ENCODE measurements around the gene KIAA1217.
"Not testable (repeated sequence)": the region's sequence is repeated elsewhere in the genome, so short reads cannot be mapped to it uniquely, and the experiment has no call there.

KIAA1217 gene

GRCh38 chr10:24341371-24341770 is 132.4 kb downstream of the KIAA1217 start:
- no peak for FAIRE-seq

GRCh38 chr10:24341897-24342296 is 133.0 kb downstream of the KIAA1217 start:
- FAIRE-seq, result no peak

GRCh38 chr10:24343686-24344085 is 134.7 kb downstream of the KIAA1217 start:
- FAIRE-seq, result no peak

GRCh38 chr10:24344279-24344678 is 135.3 kb downstream of the KIAA1217 start:
- FAIRE-seq, result no peak

- FAIRE-seq, result no peak
Observed at GRCh38 chr10:24344695-24345463, 135.9 kb downstream of the KIAA1217 start.

GRCh38 chr10:24346877-24347519 is 138.1 kb downstream of the KIAA1217 start:
- no peak for FAIRE-seq

GRCh38 chr10:24349379-24350001 is 140.6 kb downstream of the KIAA1217 start:
- no peak for FAIRE-seq

GRCh38 chr10:24350070-24350921 is 141.4 kb downstream of the KIAA1217 start:
- FAIRE-seq, result no peak

- FAIRE-seq, result not testable (repeated sequence)
Observed at GRCh38 chr10:24350922-24351225, 141.9 kb downstream of the KIAA1217 start.

GRCh38 chr10:24351961-24352360 is 143.0 kb downstream of the KIAA1217 start:
- no peak for FAIRE-seq

GRCh38 chr10:24352399-24352798 is 143.5 kb downstream of the KIAA1217 start:
- FAIRE-seq, result no peak

GRCh38 chr10:24353319-24353718 is 144.4 kb downstream of the KIAA1217 start:
- no peak for FAIRE-seq

GRCh38 chr10:24355056-24355688 is 146.2 kb downstream of the KIAA1217 start:
- no peak for FAIRE-seq

GRCh38 chr10:24357344-24358004 is 148.5 kb downstream of the KIAA1217 start:
- no peak for FAIRE-seq

- no peak for FAIRE-seq
Observed at GRCh38 chr10:24358022-24358421, 149.1 kb downstream of the KIAA1217 start.

- FAIRE-seq, result peak; percentile 16
Observed at GRCh38 chr10:24360282-24361127, 151.6 kb downstream of the KIAA1217 start.

GRCh38 chr10:24363070-24363469 is 154.1 kb downstream of the KIAA1217 start:
- no peak for FAIRE-seq

GRCh38 chr10:24367688-24368087 is 158.8 kb downstream of the KIAA1217 start:
- no peak for FAIRE-seq

- no peak for FAIRE-seq
Observed at GRCh38 chr10:24370877-24371276, 161.9 kb downstream of the KIAA1217 start.

- FAIRE-seq, result no peak
Observed at GRCh38 chr10:24371396-24371795, 162.5 kb downstream of the KIAA1217 start.
